ENCODE results near the gene FIS1. TPM values are rescaled to one million over a fixed set of nuclear protein-coding genes. Genes with fewer than 3 reads are reported as not detected.
"Not testable (repeated sequence)": the region's sequence is repeated elsewhere in the genome, so short reads cannot be mapped to it uniquely, and the experiment has no call there.

FIS1 gene
- total RNA-seq, 2 experiments from 2014 or later, result 96.1 to 98.7 TPM

DNA sequence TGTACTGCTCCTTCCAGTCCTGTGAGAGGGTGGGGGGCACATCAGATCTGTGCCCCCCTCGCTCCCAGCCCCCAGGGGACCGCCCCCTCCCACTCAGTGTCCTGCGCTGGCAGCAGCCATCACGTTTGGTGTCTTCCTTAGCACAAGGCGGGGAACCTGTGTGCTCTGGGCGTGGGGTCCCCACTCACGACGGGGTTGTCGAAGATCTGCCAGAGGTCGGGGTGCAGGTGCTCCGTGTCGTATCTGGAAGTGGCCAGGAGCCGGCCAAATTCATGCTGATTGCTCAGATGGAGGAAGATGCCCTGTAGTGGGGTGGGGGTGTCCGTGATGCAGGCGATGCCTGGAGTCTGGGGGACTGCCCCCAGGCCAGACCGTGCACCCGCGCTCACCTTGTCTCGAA, 34.7 kb downstream of the FIS1 start:
- Mint-ChIP-seq H3K27ac (no peak overlapping the region), H3K27me3 (no peaks in the 10 kb centered on the region), H3K4me1 (ENCODE audit: low read depth) (no peaks in the 10 kb centered on the region), H3K4me3 (no peak overlapping the region), H3K36me3 (peaks cover 23% of the 10 kb centered on the region), H3K9me3 (no peaks in the 10 kb centered on the region)
- intact Hi-C loops (cut with micrococcal nuclease), result loop anchor here (10.0 kb wide), 1 partner anchor 125 kb away; the partner anchor contains the start of gene TRIM56
- POLR2A ChIA-PET, result no interaction called here
- DNase-seq, result no peak
- CTCF ChIA-PET, result no interaction called here

DNA sequence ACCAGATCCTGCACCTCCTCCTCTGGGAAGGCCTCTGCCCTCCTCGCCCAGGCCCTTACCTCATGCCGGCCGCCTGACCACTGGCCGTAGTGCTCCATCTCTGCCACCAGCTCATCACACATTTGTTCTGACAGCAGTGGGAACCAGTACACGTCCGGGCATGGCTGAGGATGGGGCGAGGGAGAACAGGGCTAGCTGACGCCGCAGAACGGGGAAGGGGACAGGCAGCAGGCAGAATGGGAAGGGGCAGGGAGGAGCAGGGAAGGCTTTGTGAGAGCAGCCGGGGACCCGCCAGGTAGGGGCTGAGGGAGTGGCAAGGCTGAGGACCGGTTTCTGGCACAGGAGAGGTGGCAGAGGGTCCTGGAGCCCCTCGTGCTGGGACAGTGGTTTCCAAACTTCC, 36.1 kb downstream of the FIS1 start:
- Mint-ChIP-seq H3K27me3 (peaks cover under 1% of the 10 kb centered on the region), H3K4me3 (no peak overlapping the region), H3K9me3 (no peaks in the 10 kb centered on the region), H3K4me1 (ENCODE audit: low read depth) (peaks cover 3% of the 10 kb centered on the region), H3K27ac (no peak overlapping the region), H3K36me3 (peaks cover 19% of the 10 kb centered on the region)
- ChIA-PET CTCF (no interaction called here), POLR2A (no interaction called here)
- DNase-seq, result no peak
- intact Hi-C loops (cut with micrococcal nuclease), result no loop called here

DNA sequence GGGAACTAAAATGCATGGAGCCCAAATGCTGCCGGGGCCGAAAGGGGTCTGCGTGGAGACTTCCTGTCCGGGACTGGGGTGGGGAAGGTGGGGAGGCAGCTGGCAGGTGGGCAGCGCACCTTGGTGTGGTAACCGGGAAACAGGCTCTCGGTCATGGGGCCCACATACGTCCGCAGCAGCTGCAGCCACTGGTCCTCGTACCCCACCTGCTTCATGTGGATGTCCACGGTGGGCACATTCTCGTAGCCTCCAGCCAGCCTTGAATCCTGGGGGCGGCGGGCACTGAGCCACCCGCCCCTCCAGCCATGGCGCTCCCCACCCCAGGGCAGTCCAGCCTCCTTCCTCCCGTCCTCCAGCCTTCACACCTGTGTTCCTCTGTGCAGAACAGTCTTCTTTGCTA, 37.4 kb downstream of the FIS1 start:
- Mint-ChIP-seq H3K9me3 (no peaks in the 10 kb centered on the region), H3K4me1 (ENCODE audit: low read depth) (peaks cover 5% of the 10 kb centered on the region), H3K4me3 (no peak overlapping the region), H3K36me3 (peaks cover 19% of the 10 kb centered on the region), H3K27ac (no peak overlapping the region), H3K27me3 (peaks cover 7% of the 10 kb centered on the region)
- DNase-seq, result no peak
- CTCF ChIA-PET, result interaction anchor here (1.4 kb wide), 1 partner anchor 15 kb away, joined by 4 read pairs; no protein-coding TSS in a partner anchor
- POLR2A ChIA-PET, result no interaction called here
- intact Hi-C loops (cut with micrococcal nuclease), result no loop called here

DNA sequence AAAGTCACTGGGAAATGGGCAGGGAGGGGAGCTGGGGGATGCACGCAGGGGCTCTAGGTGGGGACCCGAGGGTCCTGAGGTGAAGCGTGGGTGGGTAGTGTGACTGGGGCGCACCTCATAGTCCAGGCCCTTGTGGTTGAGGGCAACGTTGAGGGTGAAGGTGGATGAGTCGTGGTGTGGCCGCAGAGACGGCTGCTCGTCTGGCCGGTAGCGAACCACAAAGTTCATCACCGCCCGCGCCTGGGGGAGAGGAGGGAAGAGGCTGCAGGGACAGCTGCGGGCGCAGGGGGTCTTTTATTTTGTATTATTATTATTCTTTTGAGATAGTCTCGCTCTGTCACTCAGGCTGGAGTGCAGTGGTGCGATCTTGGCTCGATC, 38.2 kb downstream of the FIS1 start:
- H3K4me1 Mint-ChIP-seq (ENCODE audit: low read depth), result peaks cover 5% of the 10 kb centered on the region
- POLR2A ChIA-PET, result no interaction called here
- H3K36me3 Mint-ChIP-seq, result peaks cover 19% of the 10 kb centered on the region
- intact Hi-C loops (cut with micrococcal nuclease), result no loop called here
- H3K27me3 Mint-ChIP-seq, result peaks cover 7% of the 10 kb centered on the region
- H3K4me3 Mint-ChIP-seq, result no peak overlapping the region
- no peak overlapping the region for H3K27ac Mint-ChIP-seq
- CTCF ChIA-PET, result interaction anchor here (1.4 to 2.1 kb wide), 2 partner anchors 14 to 75 kb away, joined by 4 to 5 read pairs; no protein-coding TSS in a partner anchor
- no peak for DNase-seq
- no peaks in the 10 kb centered on the region for H3K9me3 Mint-ChIP-seq

DNA sequence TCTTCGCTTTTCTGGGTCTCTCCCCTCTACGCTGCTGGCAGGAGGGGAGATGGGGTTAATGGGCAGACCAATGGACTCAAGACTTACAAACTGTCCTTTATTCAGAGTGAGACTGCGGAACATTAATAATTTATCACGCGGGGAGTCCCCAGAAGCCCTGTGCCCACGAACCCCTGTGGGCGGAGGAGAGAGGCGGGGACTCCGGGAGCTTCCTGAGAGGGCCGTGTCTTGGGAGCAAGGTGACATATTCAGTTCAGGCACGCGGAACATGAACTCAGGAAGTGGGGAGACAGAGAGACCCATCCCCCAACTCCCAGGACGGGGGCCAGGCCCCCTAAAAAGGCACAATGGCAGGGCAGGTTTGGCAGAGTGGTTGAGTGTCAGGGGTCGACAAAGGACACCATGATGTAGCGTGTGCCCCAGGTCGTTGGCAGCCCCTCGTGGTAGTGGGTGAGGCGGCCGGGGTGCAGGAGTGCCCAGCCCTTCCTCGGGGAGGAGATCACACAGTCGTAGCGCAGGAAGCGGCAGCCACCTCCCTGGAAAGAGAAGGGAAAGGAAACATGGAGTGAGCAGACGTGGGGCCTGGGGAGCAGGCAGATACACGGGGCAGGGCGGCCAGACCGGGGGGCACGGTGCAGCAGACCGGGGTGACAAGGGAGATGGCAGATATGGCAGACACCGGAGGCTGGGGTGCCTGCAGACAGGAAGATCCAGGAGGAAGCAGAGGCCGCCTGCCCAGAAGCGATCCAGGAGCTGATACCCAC, 38.8 kb downstream of the FIS1 start:
- Mint-ChIP-seq H3K27me3 (peaks cover 10% of the 10 kb centered on the region), H3K4me3 (no peak overlapping the region), H3K27ac (no peak overlapping the region), H3K4me1 (ENCODE audit: low read depth) (peaks cover 8% of the 10 kb centered on the region), H3K9me3 (no peaks in the 10 kb centered on the region), H3K36me3 (peaks cover 19% of the 10 kb centered on the region)
- CTCF ChIA-PET, result interaction anchor here (2.1 to 3.9 kb wide), 2 partner anchors 14 to 76 kb away, joined by 5 to 33 read pairs; no protein-coding TSS in a partner anchor
- intact Hi-C loops (cut with micrococcal nuclease), result no loop called here
- DNase-seq, result no peak
- POLR2A ChIA-PET, result no interaction called here

DNA sequence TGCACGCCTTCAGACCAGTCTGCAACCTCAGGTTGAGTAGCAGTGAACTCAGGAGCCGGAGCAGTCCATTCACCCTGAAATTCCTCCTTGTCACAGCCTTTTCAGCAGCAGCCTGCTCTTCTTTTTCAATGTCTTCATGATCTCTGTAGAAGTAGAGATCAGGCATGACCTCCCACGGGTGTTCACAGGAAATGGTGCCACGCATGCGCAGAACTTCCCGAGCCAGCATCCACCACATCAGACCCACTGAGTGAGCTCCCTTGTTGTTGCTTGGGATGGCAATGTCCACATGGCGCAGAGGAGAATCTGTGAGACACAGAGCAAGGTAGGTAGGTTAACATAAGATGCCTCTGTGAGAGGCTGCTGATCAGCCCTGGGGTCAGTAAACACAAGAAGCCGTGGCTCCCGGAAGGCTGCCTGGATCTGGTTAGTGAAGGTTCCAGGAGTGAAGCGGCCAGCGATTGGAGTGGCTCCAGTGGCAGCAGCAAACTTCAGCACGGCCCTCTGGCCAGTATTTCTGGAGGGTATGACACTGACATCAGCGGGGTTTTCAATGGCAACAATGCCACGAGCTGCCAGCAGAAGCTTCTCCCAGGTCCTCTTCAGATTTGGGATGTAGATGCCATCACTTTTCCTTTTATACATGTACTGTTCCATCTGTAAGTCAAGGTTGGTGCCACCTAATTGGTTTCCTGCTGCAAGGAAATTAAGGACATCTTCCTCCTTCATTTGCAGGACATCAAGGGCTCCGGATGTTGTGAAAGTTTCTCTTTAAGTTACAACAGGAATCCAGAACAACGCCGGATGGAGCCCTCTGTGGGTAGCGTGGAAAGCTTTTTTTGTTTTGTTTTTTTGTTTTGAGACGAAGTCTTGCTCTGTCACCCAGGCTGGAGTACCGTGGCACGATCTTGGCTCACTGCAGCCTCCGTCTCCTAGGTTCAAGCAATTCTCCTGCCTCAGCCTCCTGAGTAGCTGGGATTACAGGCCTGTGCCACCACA, 40.8 kb downstream of the FIS1 start:
- H3K36me3 Mint-ChIP-seq, result peaks cover 16% of the 10 kb centered on the region
- CTCF ChIA-PET, result interaction anchor here (1.4 to 3.9 kb wide), 5 partner anchors 12 to 87 kb away, joined by 3 to 33 read pairs (median 4); no protein-coding TSS in a partner anchor
- H3K9me3 Mint-ChIP-seq; intact Hi-C loops (cut with micrococcal nuclease): not testable (repeated sequence)
- peaks cover 10% of the 10 kb centered on the region for H3K4me1 Mint-ChIP-seq (ENCODE audit: low read depth)
- peak overlapping the region; percentile 69 for H3K4me3 Mint-ChIP-seq
- DNase-seq, result peak; percentile 52
- POLR2A ChIA-PET, result interaction anchor here (1.1 to 1.3 kb wide), 2 partner anchors 13 to 14 kb away, joined by 3 read pairs; partner anchors contain the start of genes PLOD3 and ZNHIT1
- H3K27ac Mint-ChIP-seq, result peak overlapping the region; percentile 87
- peaks cover 16% of the 10 kb centered on the region for H3K27me3 Mint-ChIP-seq

DNA sequence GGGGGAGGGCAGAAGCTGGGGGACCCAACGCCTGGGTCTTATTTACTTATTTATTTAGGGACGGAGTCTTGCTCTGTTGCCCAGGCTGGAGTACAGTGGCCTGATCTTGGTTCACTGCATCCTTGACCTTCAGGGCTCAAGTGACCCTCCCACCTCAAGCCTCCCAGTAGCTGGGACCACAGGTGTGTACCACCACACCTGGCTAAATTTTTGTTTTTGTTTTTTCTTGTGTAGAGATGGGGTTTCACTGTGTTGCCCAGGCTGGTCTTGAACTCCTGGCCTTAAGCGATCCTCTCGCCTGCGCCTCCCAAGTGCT, 42.3 kb downstream of the FIS1 start:
- peaks cover 6% of the 10 kb centered on the region for H3K36me3 Mint-ChIP-seq
- POLR2A ChIA-PET, result no interaction called here
- peaks cover 18% of the 10 kb centered on the region for H3K27me3 Mint-ChIP-seq
- CTCF ChIA-PET, result interaction anchor here (1.1 to 3.9 kb wide), 2 partner anchors 10 to 15 kb away, joined by 4 to 33 read pairs; partner anchors contain the start of genes PLOD3 and ZNHIT1
- intact Hi-C loops (cut with micrococcal nuclease), result no loop called here
- no peak overlapping the region for H3K4me3 Mint-ChIP-seq
- H3K4me1 Mint-ChIP-seq (ENCODE audit: low read depth), result peaks cover 10% of the 10 kb centered on the region
- peak overlapping the region; percentile 13 for H3K27ac Mint-ChIP-seq
- no peaks in the 10 kb centered on the region for H3K9me3 Mint-ChIP-seq
- no peak for DNase-seq

DNA sequence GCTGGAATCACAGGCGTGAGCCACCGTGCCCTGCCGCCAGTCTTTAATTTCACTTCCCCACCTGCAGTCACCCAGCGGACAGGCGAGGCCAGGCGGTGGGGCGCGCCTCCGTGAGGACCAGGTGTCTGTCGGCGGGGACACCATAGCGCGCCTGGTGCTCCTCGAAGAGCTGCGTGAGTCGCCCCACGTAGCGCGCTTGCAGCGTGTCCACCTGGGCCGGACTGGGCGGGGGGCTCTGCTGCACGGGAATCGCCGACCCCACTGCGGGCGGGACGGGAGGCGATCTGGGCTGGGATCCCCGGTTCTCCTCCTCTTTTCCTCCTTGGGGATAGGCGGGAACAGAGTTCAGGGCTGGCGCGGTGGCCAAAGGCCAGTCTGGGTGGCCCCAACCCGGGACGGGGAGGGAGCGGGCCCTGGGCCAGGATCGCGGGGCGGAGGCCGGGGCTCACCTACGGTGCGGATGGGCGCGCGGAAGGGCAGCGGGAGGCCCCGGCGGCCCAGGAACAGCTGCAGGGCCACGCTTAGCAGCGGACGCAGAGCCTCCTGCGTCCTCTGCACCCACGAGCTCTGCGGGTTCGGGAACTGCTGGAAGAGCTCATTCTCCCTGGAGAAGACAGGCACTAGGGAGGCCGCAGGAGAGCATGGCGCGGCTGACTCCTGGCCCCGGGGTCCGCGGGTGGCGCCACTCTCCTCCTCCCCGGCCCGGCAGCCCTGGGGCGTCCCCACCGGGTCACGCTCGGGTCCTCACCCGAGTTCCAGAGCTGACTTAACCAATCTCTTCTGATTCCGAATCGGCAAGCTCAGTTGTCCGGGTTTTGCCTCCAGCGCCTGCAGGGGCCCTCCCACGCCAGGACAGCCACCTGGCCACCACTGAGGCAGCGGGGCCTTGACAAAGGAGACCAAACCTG, 42.9 kb downstream of the FIS1 start:
- intact Hi-C loops (cut with micrococcal nuclease), result no loop called here
- CTCF ChIA-PET, result interaction anchor here (1.0 to 3.9 kb wide), 4 partner anchors 10 to 88 kb away, joined by 3 to 33 read pairs (median 4); partner anchors contain the start of genes PLOD3 and ZNHIT1

DNA sequence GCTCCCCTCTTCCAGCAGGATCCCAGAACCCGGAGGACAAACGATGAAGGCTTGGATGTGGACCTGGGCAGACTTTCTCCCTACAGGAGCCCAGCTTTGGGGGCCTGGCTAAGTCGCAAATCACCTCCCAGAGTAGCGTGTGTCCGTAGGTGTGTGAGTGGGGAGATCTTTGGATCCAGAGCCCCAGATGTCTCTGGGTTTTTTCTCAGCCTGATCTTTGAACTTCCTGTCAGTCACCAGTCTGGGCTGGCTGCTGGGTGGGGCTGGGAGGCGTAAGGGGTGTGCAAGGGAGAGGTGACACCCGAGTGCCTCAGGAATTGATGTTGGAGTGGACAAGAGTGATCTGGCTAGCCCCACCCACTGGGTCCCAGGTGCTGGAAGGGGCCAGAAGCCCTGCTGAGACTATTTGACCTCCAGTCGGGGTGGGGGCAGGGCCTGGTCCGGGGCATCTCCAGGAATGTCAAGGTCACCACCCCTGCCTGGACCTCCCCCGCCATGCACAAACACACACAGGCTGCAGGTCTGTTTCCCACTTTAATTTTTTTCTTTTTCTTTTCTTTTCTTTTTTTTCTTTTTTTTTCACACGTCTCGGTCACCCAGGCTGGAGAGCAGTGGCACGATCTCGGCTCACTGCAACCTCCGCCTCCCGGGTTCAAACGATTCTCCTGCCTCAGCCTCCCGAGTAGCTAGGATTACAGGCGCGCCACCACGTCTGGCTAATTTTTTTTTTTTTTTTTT, 43.9 kb downstream of the FIS1 start, which contains the start of gene MOGAT3:
Gene MOGAT3 (minus strand): TSS at position 175 of the 738 bp plus-strand sequence. CDS start 182 bp downstream, outside the sequence.
- ChIA-PET CTCF (interaction anchor here (1.0 to 3.6 kb wide), 6 partner anchors 9 to 89 kb away, joined by 3 to 12 read pairs (median 6); no protein-coding TSS in a partner anchor), POLR2A (no interaction called here)
- Mint-ChIP-seq H3K4me3 (no peak within 1 kb of the TSS), H3K27ac (no peak within 1 kb of the TSS), H3K4me1 (ENCODE audit: low read depth) (peaks cover 10% of the 10 kb centered on the region), H3K36me3 (peaks cover under 1% of the 10 kb centered on the region), H3K27me3 (peaks cover 18% of the 10 kb centered on the region), H3K9me3 (no peaks in the 10 kb centered on the region)
- intact Hi-C loops (cut with micrococcal nuclease), result no loop called here
- DNase-seq, result no peak

More for the DNA sequence above, 42.9 kb downstream of the FIS1 start:
- Mint-ChIP-seq H3K4me3 (no peak overlapping the region), H3K27ac (no peak overlapping the region), H3K36me3 (peaks cover 6% of the 10 kb centered on the region), H3K9me3 (no peaks in the 10 kb centered on the region), H3K27me3 (peaks cover 18% of the 10 kb centered on the region), H3K4me1 (ENCODE audit: low read depth) (peaks cover 10% of the 10 kb centered on the region)
- POLR2A ChIA-PET, result no interaction called here
- no peak for DNase-seq

DNA sequence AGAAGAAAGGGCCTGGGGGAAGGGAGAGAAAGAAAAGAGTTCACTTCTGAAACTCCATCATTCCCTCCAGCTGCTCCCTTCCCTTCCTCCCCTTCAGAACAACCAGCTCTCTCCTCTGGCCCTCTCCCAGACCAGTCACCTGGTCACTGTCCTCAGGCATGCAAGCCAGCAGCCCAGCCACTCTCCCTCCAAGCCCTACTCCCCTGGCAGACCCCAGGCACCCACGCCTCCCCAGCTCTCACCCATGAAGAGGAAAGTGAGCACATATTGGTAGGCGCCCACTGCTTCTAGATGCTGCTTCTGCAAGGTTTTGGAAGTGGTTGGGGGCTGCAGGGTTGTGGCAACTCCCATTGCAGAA, 44.4 kb downstream of the FIS1 start:
- intact Hi-C loops (cut with micrococcal nuclease), result no loop called here
- H3K27ac Mint-ChIP-seq, result no peak overlapping the region
- ChIA-PET POLR2A (interaction anchor here (0.7 to 0.9 kb wide), 2 partner anchors 14 to 24 kb away, joined by 3 to 5 read pairs; no protein-coding TSS in a partner anchor), CTCF (interaction anchor here (1.0 to 3.6 kb wide), 4 partner anchors 8 to 82 kb away, joined by 3 to 12 read pairs (median 8); no protein-coding TSS in a partner anchor)
- H3K36me3 Mint-ChIP-seq, result no peaks in the 10 kb centered on the region
- peaks cover 18% of the 10 kb centered on the region for H3K27me3 Mint-ChIP-seq
- H3K4me3 Mint-ChIP-seq, result no peak overlapping the region
- peaks cover 10% of the 10 kb centered on the region for H3K4me1 Mint-ChIP-seq (ENCODE audit: low read depth)
- DNase-seq, result no peak
- H3K9me3 Mint-ChIP-seq, result no peaks in the 10 kb centered on the region

Data from activated CD4-positive, alpha-beta memory T cell treated with anti-CD3 and anti-CD28 coated beads for 36 hours (primary cell).